GM18870 (cell line): ENCODE measurements around the gene FXYD5.

ENCODE experiments used
- ATAC-seq: cut with Tn5 transposase; IDR thresholded peaks from one replicate; pipeline ENCODE4 v1.9.1; 2021; ENCODE audit warnings: moderate library complexity; ENCODE audit not compliant: unreplicated experiment

FXYD5 gene

DNA sequence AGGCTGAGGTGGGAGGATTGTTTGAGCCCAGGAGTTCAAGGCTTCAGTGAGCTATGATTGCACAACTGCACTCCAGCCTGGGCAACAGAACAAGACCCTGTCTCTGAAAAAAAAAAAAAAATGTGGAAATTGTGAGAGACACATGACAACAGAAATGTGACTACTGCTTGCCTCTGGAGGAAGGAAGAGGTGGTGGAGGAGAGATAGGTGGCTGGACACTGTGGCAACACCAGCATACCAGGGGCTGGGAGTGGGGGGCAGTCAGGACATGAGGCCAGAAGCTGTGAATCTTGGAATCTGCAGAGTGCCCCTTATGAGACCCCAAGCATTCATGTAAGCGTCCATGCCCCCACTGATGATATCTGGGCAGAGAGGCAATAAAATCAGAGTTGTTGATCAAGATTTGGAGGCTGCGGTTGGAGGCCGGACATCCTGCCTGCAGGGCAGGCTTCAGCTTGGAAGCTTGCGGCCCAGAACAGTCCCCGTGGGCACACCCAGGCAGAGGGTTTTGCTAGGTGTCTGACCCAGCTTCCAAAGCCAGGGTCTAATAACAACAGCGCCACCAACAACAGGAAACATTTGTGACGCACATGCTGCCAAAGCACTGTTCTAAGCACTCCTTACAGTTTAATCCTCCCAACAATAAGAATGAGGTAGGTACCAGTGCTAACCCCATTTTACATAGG lies 57.2 kb downstream of the FXYD5 start:
- no peak for ATAC-seq

DNA sequence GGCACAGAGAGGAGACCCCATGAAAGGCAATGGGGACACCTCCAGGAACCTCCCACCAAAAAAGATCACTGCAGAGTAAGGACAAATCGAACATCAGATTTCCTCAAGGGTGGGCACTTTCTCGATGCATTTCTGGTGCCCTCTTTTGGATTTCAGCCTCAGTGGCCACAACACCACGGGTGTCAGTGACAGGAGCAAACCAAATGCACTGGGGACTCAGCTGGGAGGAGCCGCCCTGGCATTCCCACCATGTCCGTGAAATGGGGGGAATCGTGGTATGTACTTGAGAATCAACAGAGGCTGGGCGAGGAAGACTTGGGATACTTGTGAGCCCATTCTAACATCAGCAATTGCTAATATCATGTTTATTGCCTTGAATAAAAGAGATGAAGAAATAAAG lies 57.7 kb downstream of the FXYD5 start:
- ATAC-seq, result no peak

DNA sequence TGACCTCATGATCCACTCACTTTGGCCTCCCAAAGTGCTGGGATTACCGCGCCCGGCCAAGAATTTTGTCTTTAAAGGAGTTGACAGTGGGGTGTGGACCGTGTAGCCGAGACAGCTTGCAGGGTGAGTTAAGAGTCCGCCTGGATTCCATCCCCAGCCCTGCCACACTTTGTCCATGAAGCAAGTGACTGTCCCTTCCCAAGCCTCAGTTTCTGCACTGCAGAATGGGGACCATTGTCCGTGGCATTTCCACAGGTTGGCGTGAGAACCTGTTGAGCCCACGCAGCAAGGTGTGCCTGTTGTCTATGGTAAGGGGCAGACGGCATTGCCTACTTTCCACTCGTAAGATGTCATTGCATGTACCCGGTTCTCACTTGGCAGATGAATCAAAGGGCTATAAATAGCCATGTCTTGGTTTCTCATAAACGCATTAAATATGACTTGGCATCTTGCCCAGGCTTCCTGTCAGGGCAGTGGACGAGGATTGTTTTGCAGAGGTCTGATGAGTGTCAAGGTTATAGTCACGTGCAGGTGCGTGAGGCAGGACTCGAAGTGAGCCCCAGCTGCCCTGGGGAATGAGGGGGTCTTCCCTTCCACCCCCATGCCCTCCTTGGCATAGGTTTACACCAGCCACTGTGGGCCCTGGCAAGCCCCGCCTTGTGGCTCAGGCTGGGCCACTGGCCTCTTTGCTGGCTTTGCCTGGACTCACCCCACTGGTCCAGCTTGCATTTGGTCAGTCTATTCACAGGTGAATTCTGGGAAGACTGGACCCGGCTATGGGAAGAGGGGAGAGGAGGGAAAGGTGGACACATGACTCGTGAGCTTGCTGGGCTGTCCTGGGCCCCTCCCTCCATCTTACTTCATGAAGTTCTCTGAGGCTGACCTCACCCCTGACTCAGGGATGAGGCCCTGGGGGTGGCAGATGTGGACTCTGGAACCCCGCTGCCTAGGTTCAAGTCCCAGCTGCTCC lies 59.4 kb downstream of the FXYD5 start:
- ATAC-seq, result peak; percentile 63

DNA sequence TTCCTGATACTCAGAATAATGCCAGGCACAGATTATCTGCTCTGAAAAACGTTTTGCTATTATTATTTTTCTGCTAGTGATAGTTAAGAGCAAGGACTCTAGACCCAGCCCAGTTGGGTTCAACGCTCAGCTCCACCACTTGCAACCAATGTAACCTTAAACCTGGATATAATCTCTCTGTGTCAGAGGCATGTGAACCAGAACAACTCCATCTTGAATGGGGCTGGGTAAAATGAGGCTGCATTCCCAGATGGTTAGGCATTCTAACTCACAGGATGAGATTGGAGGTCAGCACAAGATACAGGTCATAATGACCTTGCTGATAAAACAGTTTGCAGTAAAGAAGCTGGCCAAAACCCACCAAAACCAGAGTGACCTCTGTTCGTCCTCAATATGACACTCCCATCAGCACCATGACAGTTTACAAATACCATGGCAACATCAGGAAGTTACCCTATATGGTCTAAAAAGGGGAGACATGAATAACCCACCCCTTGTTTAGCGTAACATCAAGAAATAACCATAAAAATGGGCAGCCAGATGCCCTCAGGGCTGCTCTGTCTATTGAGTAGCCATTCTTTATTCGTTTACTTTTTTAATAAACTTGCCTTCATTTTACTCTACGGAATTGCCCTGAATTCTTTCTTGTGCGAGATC lies 60.4 kb downstream of the FXYD5 start:
- no peak for ATAC-seq

DNA sequence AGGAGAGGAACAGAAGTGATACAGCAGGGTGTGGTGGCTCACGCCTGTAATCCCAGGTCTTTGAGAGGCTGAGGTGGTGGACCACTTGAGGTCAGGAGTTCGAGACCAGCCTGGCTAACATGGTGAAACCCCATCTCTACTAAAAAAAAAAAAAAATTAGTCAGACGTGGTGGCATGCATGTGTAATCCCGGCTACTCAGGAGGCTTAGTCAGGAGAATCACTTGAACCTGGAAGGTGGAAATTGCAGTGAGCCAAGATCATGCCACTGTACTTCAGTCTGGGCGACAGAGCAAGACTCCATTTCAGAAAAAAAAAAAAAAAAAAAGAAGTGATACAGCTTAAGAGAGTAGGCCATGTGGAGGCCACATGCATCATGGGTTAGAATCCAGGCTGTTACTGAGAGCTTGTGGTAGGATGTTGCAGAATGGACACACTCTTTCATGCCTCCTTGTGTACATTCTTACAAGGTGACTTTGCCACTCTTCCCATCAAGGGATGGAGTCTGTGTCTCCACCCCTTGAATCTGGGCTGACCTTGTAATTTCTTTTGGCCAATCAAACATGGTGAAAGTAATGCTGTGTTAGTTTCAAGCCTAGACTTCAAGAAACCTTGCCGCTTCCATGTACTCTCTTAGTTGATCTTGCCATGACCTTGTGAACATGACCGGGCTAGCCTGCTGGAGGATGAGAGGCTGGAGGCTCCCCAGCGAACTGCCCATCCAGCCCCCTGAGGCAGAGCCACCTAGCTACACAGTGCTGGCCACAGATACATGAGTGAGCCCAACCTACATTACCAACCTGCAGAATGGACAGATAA lies 61.7 kb downstream of the FXYD5 start:
- no peak for ATAC-seq

GRCh38 chr19:35216833-35217648 lies 62.5 kb downstream of the FXYD5 start:
- no peak for ATAC-seq

DNA sequence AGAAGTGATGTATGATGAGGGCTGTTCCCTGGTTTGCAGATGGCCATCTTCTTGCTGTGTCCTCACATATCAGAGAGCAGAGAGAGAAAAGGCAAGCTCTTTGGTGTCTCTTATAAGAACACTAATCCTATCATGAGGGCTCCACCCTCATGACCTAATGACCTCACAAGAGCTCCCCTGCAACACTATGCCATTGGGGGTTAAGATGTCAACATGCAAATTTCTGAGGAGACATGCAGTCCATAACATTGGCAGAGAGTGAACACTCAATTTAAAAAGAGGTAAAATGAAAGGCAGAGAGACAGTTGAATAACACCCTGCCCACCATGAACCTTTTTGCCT lies 63.1 kb downstream of the FXYD5 start:
- ATAC-seq, result no peak

GRCh38 chr19:35219008-35219407 lies 64.5 kb downstream of the FXYD5 start:
- no peak for ATAC-seq
